ENCODE results near the gene NR4A3. TPM values are rescaled to one million over a fixed set of nuclear protein-coding genes. Genes with fewer than 3 reads are reported as not detected.
A peak's percentile ranks its signal among the peaks of the same experiment; 100 is the strongest.

Gene NR4A3
- total RNA-seq, 3 donors from 2014 or later (not counting 1 experiment from before 2014, with no cell fraction given) = 31.1 to 43.4 (median 38.6) TPM

DNA sequence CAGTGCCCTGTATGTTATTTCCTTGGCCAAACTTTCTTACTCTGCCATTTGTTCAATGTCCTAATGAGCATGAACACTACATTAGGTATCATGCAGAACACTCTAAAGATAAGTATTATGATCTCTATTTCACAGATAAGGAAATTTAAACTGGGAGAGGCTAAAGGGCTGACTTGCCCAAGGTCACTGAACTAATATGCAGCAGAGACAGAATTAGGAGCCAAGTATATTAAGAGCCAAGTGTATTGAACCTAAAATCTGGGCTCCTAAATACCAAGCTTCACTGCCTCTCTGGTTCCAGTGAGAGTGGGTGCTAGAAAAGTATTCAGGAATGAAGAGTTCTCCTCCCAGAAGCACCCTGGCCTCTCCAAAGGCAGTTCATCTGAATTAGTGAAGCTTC, 13.5 kb downstream of the NR4A3 start:
- no peaks in the 10 kb centered on the region for H3K4me1 Mint-ChIP-seq
- no peaks in the 10 kb centered on the region for H3K36me3 ChIP-seq (ENCODE audit: control insufficient read depth, insufficient read depth, low read length)
- DNase-seq (no peak), ATAC-seq (peak in 1 of 3 donors; percentile 7)
- H3K9me3 ChIP-seq (ENCODE audit: control insufficient read depth, insufficient read depth, low read length) = no peaks in the 10 kb centered on the region
- no peak overlapping the region for H3K4me3 ChIP-seq (ENCODE audit: low read length)
- H3K4me1 ChIP-seq (ENCODE audit: control insufficient read depth, insufficient read depth, low read length) = no peaks in the 10 kb centered on the region
- intact Hi-C loops (cut with micrococcal nuclease) = no loop called here
- peaks cover 7 to 19% of the 10 kb centered on the region in 2 donors for H3K27me3 Mint-ChIP-seq (ENCODE audit: low read depth in 2 of 2)
- no peak for TF ChIP-seq CTCF (IDR thresholded peaks at IDR 0.05)
- H3K36me3 Mint-ChIP-seq = peaks cover 1% of the 10 kb centered on the region
- H3K9me3 Mint-ChIP-seq = no peaks in the 10 kb centered on the region
- H3K27ac ChIP-seq (ENCODE audit: low read length) = no peak overlapping the region
- H3K27ac Mint-ChIP-seq = no peak overlapping the region
- H3K27me3 ChIP-seq (ENCODE audit: control insufficient read depth, insufficient read depth, low read length) = no peaks in the 10 kb centered on the region
- no peak overlapping the region for H3K4me3 Mint-ChIP-seq

DNA sequence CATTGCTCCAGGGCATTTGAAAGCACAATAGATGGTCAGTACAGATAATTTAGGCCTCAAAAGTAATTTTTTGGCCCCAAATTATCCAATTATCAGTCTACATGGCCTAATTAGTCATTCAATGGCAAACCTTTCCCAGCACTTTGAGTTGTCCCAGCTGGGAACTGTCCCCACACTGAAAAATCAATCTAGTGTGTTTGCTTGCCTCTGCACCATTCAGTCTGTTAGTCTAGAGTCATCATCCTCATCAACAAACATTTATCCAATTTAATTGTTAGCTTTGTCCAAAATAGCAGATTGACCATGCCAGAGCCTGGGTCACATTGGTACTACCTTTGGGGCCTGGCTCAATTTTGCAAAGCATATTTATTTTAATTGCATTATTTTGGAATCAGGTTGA, 13.9 kb downstream of the NR4A3 start:
- H3K4me3 Mint-ChIP-seq = no peak overlapping the region
- ATAC-seq (no peak), DNase-seq (no peak)
- Histone ChIP-seq H3K36me3 (ENCODE audit: control insufficient read depth, insufficient read depth, low read length) (no peaks in the 10 kb centered on the region), H3K27me3 (ENCODE audit: control insufficient read depth, insufficient read depth, low read length) (no peaks in the 10 kb centered on the region), H3K9me3 (ENCODE audit: control insufficient read depth, insufficient read depth, low read length) (no peaks in the 10 kb centered on the region), H3K4me3 (ENCODE audit: low read length) (no peak overlapping the region), H3K4me1 (ENCODE audit: control insufficient read depth, insufficient read depth, low read length) (no peaks in the 10 kb centered on the region), H3K27ac (ENCODE audit: low read length) (no peak overlapping the region)
- H3K27me3 Mint-ChIP-seq (ENCODE audit: low read depth in 2 of 2) = peaks cover 2 to 15% of the 10 kb centered on the region in 2 donors
- no peak for TF ChIP-seq CTCF (IDR thresholded peaks at IDR 0.05)
- H3K9me3 Mint-ChIP-seq = no peaks in the 10 kb centered on the region
- no peaks in the 10 kb centered on the region for H3K4me1 Mint-ChIP-seq
- intact Hi-C loops (cut with micrococcal nuclease) = no loop called here
- peak overlapping the region in 1 of 2 donors; percentile 7 for H3K27ac Mint-ChIP-seq
- H3K36me3 Mint-ChIP-seq = no peaks in the 10 kb centered on the region

DNA sequence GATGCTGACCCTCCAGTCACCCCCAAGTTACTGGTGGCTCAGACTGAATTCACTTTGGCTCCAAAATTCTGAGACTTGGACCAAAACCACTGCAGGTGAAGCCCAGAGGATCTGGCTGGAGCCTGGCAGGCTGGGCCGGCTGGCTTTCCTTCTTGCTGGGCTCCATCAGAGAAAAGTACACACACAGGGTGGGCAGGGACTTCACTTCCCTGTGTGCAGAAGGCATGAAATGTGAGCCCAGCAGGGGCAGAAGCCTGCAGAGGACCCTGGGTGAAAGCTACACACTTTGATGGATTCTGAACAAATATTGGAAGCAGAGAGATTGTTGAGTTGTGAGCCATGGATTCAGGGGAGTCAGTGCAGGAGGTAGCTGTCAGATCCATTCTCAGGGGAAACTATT, 18.4 kb downstream of the NR4A3 start:
- WGBS (ENCODE audit: insufficient coverage) = 100% methylated on average over 1 of the region's 1 CpG
- peak overlapping the region in 1 of 2 donors; percentile 31 for H3K27ac Mint-ChIP-seq
- H3K36me3 Mint-ChIP-seq = no peaks in the 10 kb centered on the region

More for the DNA sequence above, 18.4 kb downstream of the NR4A3 start:
- intact Hi-C loops (cut with micrococcal nuclease) = no loop called here
- no peaks in the 10 kb centered on the region for H3K36me3 ChIP-seq (ENCODE audit: control insufficient read depth, insufficient read depth, low read length)
- no peaks in the 10 kb centered on the region for H3K9me3 Mint-ChIP-seq
- no peak overlapping the region for H3K4me3 ChIP-seq (ENCODE audit: low read length)
- H3K27me3 Mint-ChIP-seq (ENCODE audit: low read depth in 2 of 2) = peaks cover 2 to 7% of the 10 kb centered on the region in 2 donors
- no peak for DNase-seq
- ATAC-seq = no peak
- no peak overlapping the region for H3K27ac ChIP-seq (ENCODE audit: low read length)
- H3K4me1 Mint-ChIP-seq = no peaks in the 10 kb centered on the region
- no peaks in the 10 kb centered on the region for H3K4me1 ChIP-seq (ENCODE audit: control insufficient read depth, insufficient read depth, low read length)
- no peaks in the 10 kb centered on the region for H3K9me3 ChIP-seq (ENCODE audit: control insufficient read depth, insufficient read depth, low read length)
- TF ChIP-seq CTCF (IDR thresholded peaks at IDR 0.05) = no peak
- H3K27me3 ChIP-seq (ENCODE audit: control insufficient read depth, insufficient read depth, low read length) = no peaks in the 10 kb centered on the region
- H3K4me3 Mint-ChIP-seq = no peak overlapping the region

All from natural killer cell (primary cell).